GM12878 (cell line): ENCODE results near the gene REEP3. TPM values are rescaled to one million over a fixed set of nuclear protein-coding genes. Genes with fewer than 3 reads are reported as not detected.

ENCODE experiments used
- ASH2L ChIP-seq: fragments of 300-600, 200-600 bp; sonication (generic); IDR thresholded peaks from 2 replicates; pipeline ENCODE4 v1.6.1; 2017; ENCODE audit warnings: low read depth, mild to moderate bottlenecking, borderline replicate concordance
- BCL11A ChIP-seq: IDR thresholded peaks from 2 replicates; pipeline ENCODE4 v1.6.1; 2011; ENCODE audit warnings: low read depth, low read length
- BCL3 ChIP-seq: IDR thresholded peaks from 2 replicates; pipeline ENCODE4 v1.6.1; 2011; ENCODE audit warnings: borderline replicate concordance, low read depth, mild to moderate bottlenecking, moderate library complexity, low read length; ENCODE audit not compliant: insufficient read depth, poor library complexity, severe bottlenecking
- CBX3 ChIP-seq: fragments of 200-600 bp; sonication (generic); IDR thresholded peaks from 2 replicates; pipeline ENCODE4 v1.6.1; 2016; ENCODE audit warnings: low read depth, borderline replicate concordance
- CBX5 ChIP-seq: sonication (generic); IDR thresholded peaks from 2 replicates; pipeline ENCODE4 v1.6.1; 2016; ENCODE audit warnings: low read depth, moderate library complexity, mild to moderate bottlenecking, inconsistent platforms
- DPF2 ChIP-seq: fragments of 450-650 bp; IDR thresholded peaks from 2 replicates; pipeline ENCODE4 v1.6.1; 2017; ENCODE audit warnings: mild to moderate bottlenecking
- E2F4 ChIP-seq: IDR thresholded peaks from 2 replicates; pipeline ENCODE4 v1.6.1; 2012; ENCODE audit warnings: low read depth, low read length, improper control_type of control experiment
- KLF5 ChIP-seq: fragments of 450-650 bp; IDR thresholded peaks from 2 replicates; pipeline ENCODE4 v1.6.1; 2014; ENCODE audit warnings: mild to moderate bottlenecking; ENCODE audit not compliant: partially characterized antibody
- MEF2A ChIP-seq: IDR thresholded peaks from 2 replicates; pipeline ENCODE4 v1.6.1; 2011; ENCODE audit warnings: low read depth, mild to moderate bottlenecking, low read length, moderate library complexity; ENCODE audit not compliant: insufficient read depth
- MTA3 ChIP-seq: IDR thresholded peaks from 2 replicates; pipeline ENCODE4 v1.6.1; 2012; ENCODE audit warnings: low read length, inconsistent platforms, borderline replicate concordance
- NFYA ChIP-seq: IDR thresholded peaks from 2 replicates; pipeline ENCODE4 v1.6.1; 2011; ENCODE audit warnings: low read depth, mild to moderate bottlenecking, low read length, improper control_type of control experiment, borderline replicate concordance
- PAX8 ChIP-seq: fragments of 450-650 bp; IDR thresholded peaks from 2 replicates; pipeline ENCODE4 v1.6.1; 2017; ENCODE audit warnings: mild to moderate bottlenecking, moderate library complexity
- PKNOX1 ChIP-seq: fragments of 450-650 bp; IDR thresholded peaks from 2 replicates; pipeline ENCODE4 v1.6.1; 2016; ENCODE audit warnings: mild to moderate bottlenecking
- POLR2AphosphoS2 ChIP-seq: IDR thresholded peaks from 2 replicates; pipeline ENCODE4 v1.6.1; 2011; ENCODE audit warnings: low read depth, mild to moderate bottlenecking, low read length, improper control_type of control experiment, moderate library complexity
- SMAD1 ChIP-seq: fragments of 450-650 bp; IDR thresholded peaks from 2 replicates; pipeline ENCODE4 v1.6.1; 2018; ENCODE audit warnings: mild to moderate bottlenecking, low read depth; ENCODE audit not compliant: partially characterized antibody
- STAT1 ChIP-seq: fragments of 450-650 bp; conservative IDR thresholded peaks from 2 replicates; pipeline ENCODE4 v1.6.1; 2014; ENCODE audit warnings: antibody characterized with exemption, mild to moderate bottlenecking
- TARDBP ChIP-seq: IDR thresholded peaks from 2 replicates; pipeline ENCODE4 v1.6.1; 2016; ENCODE audit warnings: borderline replicate concordance
- TBL1XR1 ChIP-seq: IDR thresholded peaks from 2 replicates; pipeline ENCODE4 v1.6.1; 2012; ENCODE audit warnings: low read depth, low read length, improper control_type of control experiment
- YBX1 ChIP-seq: fragments of 450-650 bp; IDR thresholded peaks from 2 replicates; pipeline ENCODE4 v1.6.1; 2016; ENCODE audit warnings: antibody characterized with exemption
- ZNF207 ChIP-seq: fragments of 450-650 bp; IDR thresholded peaks from 2 replicates; pipeline ENCODE4 v1.6.1; 2014; ENCODE audit warnings: antibody characterized with exemption, mild to moderate bottlenecking, borderline replicate concordance
- ZNF217 ChIP-seq: fragments of 450-650 bp; IDR thresholded peaks from 2 replicates; pipeline ENCODE4 v1.6.1; 2017; ENCODE audit warnings: antibody characterized with exemption, mild to moderate bottlenecking
- ZNF24 ChIP-seq: fragments of 450-650 bp; IDR thresholded peaks from 2 replicates; pipeline ENCODE4 v1.6.1; 2017; ENCODE audit warnings: antibody characterized with exemption, mild to moderate bottlenecking
- polyA plus RNA-seq, 11 experiments: library from polyadenylated mRNA; depleted of rRNA in 4 of 11; unstranded in 6 of 11; stranded (reverse) in 5 of 11; fragments of >200 nt; fragmentation: Nextera tagmentation in 4 of 11; fragmentation: Illumina TruSeq in 1 of 11; extraction: Ambion mirVana in 4 of 11; extraction: Trizol in 1 of 11; gene quantifications; 1 replicate in 1 of 11; 2 replicates in 10 of 11; pipeline versions ENCODE4 v1.2.1 to v1.2.3, GENCODE V29; 2011 to 2016; ENCODE audit warnings: inconsistent platforms in 2 of 11, missing spikeins in 2 of 11, low read depth in 1 of 11
- total RNA-seq, 4 experiments: library from RNA; depleted of rRNA in 3 of 4; stranded (reverse); fragments of >200 nt in 3 of 4; fragmentation: Illumina TruSeq in 1 of 4; extraction: Trizol in 1 of 4; gene quantifications; 2 replicates each; pipeline versions ENCODE4 v1.2.1 to v1.2.3, GENCODE V29; 2013 to 2021
- TF ChIP-seq, protein P1 (sequence below): IDR thresholded peaks from 2 replicates; pipeline ENCODE4 v1.6.1; 2012; ENCODE audit warnings: improper control_type of control experiment, low read depth, low read length; ENCODE audit not compliant: insufficient replicate concordance

REEP3 gene
- total and polyA plus RNA-seq, 10 of the 15 experiments (the other 5 are each of a cell fraction or from before 2014, with no cell fraction given): 4.9 to 25.9 (median 16.2) TPM

DNA sequence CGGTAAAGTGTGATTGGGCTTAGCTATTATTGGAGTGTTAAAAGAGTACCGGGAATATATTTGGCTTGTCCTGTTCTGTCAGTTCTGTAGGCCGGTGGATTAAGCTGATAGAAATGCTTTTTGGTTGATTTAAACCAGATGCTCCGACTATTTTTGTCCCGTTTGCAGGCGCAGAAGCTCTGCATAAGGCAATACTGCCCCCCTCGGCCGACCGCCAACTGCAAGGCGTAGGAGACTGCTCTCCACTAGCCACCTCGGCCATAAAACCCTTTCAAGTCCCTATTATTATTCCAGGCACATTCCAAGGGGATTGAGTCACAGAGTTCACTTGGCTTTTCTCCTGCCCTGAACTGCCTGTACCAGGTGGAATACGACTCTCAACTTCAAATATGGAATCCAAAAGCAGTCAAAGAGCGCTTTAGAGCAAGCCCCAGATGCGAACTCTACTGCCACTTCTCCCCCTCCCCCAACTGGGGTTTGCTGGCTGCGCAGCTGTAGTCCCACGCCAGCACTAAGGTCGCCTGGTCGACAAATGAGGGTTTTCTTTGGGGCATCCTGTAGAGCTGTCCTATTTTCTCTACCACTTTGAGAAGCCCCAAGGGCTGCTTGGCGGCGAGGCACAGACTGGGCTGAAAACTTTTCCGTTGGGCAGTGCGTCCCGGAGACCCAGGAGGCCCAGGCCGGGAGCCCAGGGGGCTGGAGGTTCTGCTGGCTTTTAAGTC, 108.3 kb downstream of the REEP3 start (continued):
- TF ChIP-seq, protein P1, sequence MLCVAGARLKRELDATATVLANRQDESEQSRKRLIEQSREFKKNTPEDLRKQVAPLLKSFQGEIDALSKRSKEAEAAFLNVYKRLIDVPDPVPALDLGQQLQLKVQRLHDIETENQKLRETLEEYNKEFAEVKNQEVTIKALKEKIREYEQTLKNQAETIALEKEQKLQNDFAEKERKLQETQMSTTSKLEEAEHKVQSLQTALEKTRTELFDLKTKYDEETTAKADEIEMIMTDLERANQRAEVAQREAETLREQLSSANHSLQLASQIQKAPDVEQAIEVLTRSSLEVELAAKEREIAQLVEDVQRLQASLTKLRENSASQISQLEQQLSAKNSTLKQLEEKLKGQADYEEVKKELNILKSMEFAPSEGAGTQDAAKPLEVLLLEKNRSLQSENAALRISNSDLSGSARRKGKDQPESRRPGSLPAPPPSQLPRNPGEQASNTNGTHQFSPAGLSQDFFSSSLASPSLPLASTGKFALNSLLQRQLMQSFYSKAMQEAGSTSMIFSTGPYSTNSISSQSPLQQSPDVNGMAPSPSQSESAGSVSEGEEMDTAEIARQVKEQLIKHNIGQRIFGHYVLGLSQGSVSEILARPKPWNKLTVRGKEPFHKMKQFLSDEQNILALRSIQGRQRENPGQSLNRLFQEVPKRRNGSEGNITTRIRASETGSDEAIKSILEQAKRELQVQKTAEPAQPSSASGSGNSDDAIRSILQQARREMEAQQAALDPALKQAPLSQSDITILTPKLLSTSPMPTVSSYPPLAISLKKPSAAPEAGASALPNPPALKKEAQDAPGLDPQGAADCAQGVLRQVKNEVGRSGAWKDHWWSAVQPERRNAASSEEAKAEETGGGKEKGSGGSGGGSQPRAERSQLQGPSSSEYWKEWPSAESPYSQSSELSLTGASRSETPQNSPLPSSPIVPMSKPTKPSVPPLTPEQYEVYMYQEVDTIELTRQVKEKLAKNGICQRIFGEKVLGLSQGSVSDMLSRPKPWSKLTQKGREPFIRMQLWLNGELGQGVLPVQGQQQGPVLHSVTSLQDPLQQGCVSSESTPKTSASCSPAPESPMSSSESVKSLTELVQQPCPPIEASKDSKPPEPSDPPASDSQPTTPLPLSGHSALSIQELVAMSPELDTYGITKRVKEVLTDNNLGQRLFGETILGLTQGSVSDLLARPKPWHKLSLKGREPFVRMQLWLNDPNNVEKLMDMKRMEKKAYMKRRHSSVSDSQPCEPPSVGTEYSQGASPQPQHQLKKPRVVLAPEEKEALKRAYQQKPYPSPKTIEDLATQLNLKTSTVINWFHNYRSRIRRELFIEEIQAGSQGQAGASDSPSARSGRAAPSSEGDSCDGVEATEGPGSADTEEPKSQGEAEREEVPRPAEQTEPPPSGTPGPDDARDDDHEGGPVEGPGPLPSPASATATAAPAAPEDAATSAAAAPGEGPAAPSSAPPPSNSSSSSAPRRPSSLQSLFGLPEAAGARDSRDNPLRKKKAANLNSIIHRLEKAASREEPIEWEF: peak; percentile 31
- TF ChIP-seq ZNF24 (no peak), PAX8 (no peak), CBX5 (0 out of 2 replicates have a peak, but pooled peaks have one; percentile 11), NFYA (no peak), KLF5 (no peak), CBX3 (no peak), MTA3 (0 out of 2 replicates have a peak, but pooled peaks have one; percentile 19), STAT1 (0 out of 2 replicates have a peak, but pooled peaks have one; percentile 48), BCL11A (no peak), MEF2A (peak; percentile 89), POLR2AphosphoS2 (no peak), E2F4 (no peak), ASH2L (no peak), ZNF217 (no peak), TARDBP (no peak), SMAD1 (no peak), YBX1 (no peak), TBL1XR1 (no peak; the same call in 1 of the 2 replicates), PKNOX1 (peak; percentile 29; the same call in 1 of the 2 replicates), BCL3 (no peak), ZNF207 (peak; percentile 45; the same call in 1 of the 2 replicates), DPF2 (0 out of 2 replicates have a peak, but pooled peaks have one; percentile 46)
